CD4-positive, alpha-beta T cell treated with Interleukin-4 for 4 hours (primary cell): ENCODE measurements around the gene AFMID.
"Not testable (repeated sequence)": the region's sequence is repeated elsewhere in the genome, so short reads cannot be mapped to it uniquely, and the experiment has no call there.

Experiments used
- DNase-seq: peaks from one replicate; pipeline ENCODE4 v3.0.0-alpha.2; 2020

Gene AFMID, protein sequence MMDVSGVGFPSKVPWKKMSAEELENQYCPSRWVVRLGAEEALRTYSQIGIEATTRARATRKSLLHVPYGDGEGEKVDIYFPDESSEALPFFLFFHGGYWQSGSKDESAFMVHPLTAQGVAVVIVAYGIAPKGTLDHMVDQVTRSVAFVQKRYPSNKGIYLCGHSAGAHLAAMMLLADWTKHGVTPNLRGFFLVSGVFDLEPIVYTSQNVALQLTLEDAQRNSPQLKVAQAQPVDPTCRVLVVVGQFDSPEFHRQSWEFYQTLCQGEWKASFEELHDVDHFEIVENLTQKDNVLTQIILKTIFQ

DNA sequence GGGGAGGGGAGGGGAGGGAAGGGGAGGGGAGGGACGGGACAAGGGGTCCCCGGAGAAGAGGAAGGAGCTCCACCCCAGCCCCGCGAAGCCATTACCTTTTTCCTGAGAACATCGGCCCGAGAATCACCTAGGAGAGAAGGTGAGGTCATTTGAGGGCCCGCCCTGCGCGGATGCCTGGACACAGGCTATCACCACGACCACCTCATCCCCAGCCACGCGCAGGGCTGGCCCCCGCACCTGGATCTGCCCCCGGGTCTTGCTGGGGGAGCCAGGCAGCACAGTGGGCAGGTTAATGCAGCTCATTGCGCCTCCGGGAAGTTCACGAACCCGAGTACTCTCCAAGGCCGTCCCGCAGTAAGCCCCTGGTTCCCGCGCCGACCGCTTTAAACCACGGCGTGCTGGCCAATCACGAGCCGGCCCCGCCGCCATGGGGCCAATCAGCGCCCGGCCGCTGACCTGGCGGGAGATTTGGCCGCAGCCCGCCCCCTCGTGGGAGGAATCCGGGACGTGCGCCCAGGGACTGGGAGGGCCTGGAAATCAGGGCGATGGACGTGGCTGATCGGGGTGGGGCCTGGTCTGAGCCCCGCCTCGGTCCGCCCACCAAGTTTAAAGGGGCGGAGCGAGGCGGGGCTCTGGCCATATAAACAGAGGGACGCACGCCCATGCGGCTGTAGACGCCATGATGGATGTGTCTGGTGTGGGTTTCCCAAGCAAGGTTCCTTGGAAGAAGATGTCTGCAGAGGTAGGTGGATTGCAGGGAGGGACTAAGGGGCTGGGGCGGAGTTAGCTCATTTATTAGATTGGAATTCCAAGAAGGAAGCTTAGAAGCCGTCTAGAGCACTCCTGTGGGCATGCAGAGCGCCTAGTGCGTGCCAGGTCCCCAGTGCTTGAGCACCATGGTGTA, at the start of gene AFMID, which contains the start of gene TK1:
Gene AFMID (plus strand): TSS at position 671 of the 904 bp plus-strand sequence. CDS start 9 bp downstream, at position 680.
Gene TK1 (minus strand): TSS at position 361 of the 904 bp plus-strand sequence. CDS start 58 bp downstream, at position 303.
- DNase-seq = peak; percentile 83

DNA sequence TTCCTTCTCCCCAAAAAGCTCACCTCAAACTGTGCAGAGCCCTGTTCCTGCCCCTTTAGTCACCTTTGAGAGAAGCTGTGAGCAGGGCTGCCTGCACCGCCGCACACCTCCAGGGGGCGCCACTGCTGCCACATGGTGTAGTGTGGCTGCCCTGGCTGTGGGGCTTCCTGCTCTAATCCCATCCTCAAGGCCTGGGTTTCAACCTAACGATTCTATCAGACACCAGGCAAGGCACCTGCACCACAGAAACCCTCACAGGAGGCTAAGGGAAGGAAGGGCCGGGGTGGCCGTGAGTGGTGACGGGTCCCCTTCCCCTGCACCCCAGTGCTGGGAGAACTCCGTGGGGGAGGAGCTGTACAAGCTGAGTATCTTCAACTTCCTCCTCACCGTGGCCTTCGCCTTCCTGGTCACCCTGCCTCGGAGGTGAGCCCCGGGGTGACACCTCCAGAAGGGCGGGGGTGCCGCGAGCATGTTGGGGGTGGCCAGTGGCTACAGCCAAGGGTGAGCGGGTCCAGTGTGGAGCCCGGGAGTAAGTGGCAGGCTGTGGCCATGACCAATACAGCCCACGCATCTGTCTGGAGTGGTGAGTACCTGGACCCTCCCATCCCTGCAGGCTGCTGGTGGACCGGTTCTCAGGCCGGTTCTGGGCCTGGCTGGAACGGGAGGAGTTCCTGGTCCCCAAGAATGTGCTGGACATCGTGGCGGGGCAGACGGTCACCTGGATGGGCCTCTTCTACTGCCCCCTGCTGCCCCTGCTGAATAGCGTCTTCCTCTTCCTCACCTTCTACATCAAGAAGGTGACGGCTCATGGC, 49.6 kb upstream of the AFMID start:
- no peak for DNase-seq

DNA sequence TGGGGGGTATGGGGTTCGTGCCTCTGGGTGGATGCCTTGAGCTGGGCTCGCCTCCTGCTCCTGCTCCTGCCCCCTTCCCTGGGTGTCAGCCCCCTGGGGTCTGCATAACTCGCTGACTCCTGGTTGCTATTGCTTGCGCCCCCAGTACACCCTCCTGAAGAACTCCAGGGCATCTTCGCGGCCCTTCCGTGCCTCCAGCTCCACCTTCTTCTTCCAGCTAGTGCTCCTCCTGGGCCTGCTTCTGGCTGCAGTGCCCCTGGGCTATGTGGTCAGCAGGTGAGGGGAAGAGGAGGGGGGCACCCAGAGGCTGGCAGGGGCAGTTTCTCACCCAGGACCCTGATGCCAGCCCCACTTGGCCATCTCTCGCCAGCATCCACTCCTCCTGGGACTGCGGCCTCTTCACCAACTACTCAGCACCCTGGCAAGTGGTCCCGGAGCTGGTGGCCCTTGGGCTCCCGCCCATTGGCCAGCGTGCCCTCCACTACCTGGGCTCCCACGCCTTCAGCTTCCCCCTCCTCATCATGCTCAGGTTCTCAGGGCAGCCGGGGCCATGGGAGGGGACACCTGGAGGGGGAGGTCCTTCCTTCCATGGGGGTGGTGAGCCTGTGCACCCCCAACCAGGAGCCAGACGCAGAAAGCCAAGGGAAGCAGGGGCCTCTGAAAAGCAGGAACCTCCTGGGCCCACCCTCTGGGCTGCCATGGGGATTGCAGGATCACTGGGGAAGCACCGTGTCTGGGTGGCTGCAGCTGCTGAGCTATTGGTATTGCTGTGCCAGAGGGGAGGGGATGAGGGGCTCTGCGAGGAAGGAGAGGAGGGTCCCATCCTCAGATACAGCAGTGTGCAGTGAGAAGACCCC, 48.7 kb upstream of the AFMID start:
- DNase-seq = no peak

DNA sequence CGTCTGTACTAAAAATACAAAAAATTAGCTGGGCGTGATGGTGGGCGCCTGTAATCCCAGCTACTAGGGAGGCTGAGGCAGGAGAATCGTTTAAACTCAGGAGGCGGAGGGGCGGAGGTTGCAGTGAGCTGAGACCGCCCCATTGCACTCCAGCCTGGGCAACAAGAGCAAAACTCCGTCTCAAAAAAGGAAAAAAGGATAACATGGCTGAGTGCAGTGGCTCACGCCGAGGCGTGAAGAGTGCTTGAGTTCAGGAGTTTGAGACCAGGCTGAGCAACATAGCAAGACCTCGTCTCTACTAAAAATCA, 47.3 kb upstream of the AFMID start:
- not testable (repeated sequence) for DNase-seq

DNA sequence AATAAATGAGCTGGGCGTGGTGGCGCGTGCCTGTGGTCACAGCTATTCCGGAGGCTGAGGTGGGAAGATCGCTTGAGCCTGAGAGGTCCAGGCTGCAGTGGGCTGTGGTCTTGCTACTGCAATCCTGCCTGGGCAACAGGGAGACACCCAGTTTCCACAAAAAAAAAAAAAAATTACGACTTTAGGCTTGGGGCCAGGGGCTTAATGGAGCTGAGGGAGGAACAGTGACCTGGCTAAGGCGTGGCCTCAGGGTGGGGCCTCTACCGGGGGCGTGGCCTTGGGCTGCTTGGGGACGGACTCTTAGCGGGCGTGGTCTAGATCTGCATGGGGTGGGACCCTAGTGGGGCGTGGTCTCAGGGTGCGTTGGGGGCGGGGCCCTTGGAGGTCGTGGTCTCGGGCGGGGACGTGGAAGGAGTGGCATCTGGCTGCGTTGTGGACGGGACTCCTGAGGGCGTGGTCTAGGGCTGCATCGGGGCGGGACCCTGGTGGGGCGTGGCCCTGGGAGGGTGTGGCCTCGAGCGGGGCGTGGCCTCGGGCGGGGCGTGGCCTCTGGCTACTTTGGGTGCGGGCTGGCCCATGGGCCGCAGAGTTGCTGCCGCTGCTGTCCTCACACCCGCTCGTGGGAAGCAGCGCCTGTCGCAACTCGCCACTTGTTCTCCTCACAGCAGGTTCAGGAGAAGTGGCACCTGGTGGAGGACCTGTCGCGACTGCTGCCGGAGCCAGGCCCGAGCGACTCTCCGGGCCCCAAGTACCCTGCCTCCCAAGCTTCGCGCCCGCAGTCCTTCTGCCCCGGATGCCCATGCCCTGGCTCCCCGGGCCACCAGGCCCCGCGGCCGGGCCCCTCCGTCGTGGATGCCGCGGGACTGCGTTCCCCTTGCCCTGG, 46.8 kb upstream of the AFMID start:
- peak; percentile 94 for DNase-seq

DNA sequence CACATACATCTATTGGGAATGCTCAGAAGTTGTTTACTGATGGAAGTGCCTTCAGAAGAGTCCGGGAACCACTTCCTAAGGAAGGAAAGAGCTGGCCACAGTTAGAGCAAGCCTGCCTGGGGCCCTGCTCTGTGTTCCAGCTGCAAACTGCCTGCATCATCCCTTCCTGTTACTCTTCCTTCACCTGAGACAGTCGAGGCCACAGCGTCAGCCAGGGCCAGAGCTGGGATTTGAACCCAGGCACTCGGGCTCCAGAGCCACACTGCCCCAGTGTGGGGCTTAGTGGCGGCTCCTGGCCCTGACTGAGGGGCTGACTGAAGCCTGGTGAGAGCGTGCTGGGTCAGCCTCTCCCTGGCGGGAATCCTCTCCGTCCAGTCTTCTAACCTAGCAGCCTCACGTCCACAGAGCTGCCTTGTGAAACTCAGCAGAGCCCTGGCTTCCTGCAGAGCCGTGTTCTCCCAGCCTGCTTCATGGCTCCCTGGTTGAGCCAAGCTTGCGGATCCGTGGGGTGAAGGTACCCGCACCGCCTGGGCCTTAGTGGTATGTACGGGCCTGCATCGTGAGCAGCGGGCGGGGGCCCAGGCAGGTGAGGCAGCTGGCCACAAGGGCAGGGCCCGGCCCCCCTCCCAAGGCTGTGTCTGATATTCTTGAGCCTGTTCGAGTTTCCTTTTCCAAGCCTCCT, 45.6 kb upstream of the AFMID start:
- no peak for DNase-seq

DNA sequence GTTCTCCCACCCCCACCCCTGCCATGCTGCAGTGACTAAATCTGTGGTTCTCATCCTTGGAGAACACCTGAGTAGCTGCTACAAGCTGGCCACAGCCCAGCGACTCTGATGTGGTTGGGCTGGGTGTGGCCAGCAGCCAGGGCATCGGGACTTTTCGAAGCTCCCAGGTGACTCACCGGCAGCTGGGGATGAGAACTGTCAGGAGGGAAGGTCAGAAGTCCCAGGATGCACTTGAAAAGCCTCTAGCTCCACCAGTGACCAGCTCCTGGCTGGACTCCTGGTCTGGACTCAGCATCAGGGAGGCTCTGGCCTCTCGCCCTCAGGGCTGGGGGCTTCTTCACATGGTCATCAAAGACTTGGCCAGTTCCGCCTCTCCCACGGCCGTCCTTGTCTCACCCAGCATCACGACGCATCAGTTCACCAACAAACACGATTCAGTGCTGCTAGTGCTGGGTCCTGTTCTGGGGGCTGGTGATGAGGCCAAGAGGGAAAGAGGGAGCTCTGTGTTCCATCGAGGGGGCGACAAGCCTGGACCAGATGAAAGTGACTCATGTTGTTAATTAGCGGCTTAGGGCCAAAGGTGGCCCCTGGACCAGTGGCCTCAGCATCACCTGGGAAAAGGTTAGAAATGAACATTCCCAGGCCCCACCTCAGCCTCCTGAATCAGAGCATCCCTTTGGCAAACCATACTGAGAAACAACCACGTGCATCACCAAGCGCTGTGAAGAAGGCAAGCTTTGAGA, 44.9 kb upstream of the AFMID start:
- DNase-seq = no peak

DNA sequence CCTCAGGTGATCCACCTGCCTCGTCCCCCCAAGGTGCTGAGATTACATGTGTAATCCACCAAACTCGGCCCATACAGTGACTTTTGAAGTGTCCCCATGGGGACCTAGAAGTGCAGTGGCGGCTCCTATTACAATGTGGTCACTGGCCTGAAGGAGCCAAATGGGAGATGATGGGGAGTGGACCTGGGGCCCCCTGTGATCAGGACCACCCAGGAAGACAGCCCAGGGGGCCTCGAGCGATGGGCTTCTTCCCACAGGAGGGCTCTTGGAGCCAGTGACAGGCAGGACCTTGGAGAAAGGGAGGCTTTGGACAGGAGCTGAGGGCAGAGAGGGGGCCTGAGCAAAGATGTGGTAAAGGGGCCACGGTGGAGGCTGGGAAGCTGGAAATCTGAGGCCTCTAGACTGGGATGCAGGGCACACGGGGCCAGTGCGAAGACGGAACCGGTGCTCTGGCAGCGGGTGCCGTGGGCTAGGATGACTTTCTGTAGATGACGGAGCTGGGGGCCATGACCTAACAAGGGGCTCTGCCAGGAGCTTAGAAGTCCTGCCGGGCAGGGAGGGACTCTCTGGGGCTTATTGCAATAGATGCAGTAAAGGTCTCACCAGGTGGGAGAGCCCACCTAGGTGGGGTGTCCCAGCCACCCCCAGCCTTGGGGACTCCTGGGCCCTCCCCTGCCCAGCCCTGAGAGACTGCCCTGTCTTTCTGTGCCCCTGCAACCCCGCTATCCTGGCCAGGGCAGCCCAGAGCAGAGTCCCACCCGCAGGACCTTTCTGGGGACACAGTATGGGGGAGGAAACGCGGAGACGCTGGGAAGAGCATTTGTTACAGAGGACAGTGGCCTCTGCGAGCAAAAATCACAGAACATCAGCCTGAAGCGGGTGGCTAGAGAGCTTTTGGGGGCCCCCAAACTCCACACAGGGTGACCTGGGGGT, 43.7 kb upstream of the AFMID start:
- DNase-seq = no peak

DNA sequence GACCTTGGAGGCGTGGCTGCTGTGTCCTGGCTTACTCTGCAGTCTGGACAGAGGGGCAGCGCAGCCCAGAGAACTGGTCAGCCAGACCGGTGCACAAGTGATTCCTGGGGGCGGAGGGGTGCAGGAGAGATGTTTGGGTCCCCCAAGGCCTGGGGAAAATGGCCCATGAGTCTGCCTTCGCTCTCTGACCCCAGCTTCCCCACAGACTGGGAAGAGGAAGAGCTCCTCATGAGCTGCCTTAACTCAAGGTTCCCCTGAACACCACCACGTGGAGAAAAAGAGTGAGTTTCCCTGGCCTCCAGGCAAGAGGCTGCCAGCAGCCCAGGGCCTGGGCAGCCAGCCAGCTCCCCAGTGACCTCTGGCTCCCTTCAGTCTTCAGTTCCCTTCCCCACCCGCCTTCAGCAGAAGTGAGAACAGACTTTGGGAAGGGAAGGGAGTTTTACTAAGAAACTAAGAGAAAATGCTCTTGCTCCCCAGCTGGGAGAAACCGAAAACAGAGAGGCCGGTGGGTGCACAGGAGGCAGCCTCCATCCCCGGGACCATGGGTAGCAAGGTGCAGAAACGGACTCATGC, 42.9 kb upstream of the AFMID start:
- DNase-seq = no peak

DNA sequence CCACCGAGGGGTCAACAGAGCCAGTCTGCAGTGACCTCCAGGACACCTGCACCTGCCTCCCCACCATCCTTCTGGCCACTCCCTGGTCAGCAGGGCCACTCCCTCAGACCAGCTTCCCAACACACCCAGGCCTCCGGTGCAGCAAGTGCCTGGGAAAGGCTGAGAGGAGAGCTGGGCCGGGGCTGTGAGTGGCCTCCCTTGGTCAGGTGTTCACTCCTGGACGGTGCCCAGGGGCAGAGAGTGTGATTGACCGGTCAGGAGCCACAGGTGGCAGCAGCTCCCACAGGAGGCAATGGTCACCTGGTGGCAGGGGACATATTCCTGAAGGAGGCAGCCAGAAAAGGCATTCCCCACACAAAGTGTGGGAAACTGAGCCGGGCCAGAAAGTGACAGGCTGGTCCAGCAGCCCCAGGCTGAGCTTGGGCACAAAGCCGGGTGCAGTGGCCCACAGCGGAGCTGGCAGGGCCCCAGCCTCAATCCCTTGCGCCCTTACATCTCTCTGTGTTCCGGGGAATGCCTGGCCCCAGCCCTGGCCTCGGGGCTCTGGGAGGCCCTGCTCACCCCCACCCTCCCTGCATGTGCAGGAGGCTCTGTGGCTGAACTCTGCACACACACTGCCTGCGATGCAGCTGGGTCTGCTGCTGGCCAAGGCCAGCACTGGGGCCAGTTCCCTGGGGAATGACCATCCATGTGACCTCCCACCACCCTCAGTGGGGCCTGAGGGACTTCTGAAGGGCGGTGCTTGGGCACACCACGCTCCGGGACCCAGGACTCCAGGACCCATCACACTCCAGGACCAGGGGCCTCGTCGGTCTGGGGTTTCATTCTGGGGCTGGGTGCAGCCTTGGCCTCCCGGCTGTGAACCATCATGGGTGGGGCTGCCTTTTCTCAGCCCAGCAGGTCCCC, 42.2 kb upstream of the AFMID start:
- no peak for DNase-seq

DNA sequence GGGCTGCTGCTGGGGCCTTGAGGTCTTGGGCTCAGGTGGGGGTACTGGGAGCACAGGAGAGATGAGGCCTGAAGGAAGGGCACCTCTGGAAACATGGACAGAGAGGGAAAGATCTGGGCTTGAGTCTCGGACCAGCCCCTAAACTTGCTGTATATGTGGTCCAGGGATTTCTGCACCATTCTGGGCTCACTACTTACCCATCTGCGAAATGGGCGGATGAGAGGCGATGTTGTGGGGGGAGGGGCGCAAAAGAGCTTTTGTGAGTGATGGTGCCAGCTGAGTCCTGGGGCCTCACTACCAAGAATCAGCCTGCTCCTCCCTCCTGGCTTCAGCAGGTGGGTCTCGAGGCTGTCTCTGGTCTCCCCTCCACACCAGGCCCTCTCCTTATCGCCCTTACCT, 40.7 kb upstream of the AFMID start:
- DNase-seq = no peak

DNA sequence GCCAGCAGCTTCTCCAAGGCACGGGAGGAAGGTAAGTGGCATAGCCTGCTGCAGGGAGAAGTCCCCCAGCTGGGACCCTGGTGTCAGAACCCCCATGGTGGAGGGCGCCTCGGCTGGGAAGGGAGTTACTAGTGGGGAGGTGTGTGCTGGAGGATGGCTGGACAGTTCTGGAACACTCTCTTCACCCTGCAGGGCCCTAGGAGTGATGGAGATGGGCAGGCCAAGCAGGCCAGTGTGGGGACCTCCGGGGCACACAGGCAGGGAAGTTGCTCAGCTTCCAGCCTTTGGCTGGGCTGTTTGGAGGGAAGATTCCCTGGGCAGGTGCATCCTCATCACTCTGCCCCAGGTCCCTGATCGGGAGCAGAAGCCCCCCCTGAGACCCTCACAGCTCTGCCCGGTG, 40.3 kb upstream of the AFMID start:
- DNase-seq = no peak

DNA sequence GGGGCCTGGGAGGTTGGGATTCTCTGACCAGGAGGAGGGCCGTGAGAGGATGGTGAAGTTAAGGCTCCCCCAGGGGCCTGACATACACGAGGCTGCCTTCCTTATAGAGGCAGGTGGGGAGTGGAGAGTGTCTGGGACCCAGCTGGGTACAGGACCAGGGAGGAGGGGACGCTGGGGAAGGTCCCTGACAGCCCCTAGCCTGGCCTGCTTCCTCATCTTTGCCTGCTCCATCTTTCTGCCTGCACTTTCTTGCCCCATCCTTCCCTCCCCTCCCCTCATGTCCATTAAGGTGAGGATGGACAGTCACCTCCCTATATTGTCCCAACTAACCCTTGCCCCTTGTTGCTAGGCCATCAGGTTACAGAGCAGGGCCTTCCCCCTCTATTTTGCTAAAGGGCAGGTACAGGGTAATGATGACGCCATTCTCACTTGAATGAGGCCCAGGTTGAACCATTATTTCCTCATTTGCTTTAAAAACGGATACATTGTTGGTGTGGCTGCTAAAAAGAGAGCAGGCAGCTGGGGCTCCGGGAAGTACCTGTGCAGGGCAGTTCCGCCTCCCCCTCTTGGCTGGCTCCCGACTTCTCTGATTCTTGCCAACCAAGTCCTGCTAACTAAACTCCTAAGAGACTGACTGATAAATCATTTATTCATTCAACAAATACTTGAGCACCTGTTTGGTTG, 39.7 kb upstream of the AFMID start:
- DNase-seq = no peak

DNA sequence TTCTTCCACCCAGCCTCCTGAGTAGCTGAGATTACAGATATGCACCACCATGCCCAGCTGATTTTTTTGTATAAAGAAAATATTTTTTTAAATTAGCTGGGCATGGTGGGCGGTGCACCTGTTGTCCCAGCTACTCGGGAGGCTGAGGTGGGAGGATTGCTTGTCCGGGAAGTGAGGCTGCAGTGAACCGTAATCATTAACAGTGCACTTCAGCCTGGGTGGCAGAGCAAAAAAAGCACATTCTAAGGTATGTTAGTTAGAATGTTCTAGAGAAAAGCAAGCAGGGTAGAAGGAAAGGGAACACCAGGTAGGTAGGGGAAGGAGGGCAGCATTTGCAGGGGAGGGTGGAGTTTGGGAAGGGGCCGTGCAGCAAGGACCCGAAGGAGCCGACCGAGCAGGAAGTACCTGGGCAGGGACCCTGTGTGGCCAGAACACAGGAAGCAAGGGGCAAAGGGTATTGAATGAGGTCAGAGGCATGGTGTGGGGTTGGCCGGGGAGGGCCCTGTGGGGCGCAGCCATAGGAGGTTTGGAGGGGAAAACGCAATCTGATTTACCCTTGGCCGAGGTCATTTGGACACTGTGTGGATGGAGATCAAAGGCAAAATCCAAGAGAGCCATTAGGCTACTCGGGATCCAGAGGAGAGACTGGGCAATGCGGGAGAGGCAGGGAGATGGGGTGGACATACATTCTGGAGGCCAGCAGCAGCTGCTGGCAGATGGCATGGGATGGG, 38.7 kb upstream of the AFMID start:
- no peak for DNase-seq

DNA sequence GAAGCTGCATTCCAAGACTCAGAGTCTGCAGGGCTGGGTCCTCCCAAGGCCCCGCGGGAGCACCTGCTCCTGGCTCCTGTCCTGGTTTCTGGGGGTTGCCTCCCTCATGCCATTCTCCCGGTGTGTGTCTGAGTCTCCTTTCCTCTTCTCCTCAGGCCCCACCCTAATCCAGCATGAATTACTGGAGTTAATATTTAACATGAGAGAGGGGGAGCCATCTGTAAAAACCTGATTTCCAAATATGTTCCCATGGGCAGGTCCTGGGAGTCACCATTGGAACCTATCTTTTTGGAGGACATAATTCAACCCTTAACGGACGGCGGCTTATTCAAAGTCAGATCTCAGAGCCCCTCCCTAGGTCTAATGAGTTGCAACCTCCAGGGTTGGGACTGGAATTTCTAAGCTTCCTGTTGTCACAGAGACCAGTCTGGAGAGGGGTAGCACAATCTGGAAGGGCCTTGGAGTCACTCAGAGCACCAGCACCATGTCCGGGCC, 35.6 kb upstream of the AFMID start:
- DNase-seq = no peak
